ENCODE measurements around the gene BARX2.

DNA sequence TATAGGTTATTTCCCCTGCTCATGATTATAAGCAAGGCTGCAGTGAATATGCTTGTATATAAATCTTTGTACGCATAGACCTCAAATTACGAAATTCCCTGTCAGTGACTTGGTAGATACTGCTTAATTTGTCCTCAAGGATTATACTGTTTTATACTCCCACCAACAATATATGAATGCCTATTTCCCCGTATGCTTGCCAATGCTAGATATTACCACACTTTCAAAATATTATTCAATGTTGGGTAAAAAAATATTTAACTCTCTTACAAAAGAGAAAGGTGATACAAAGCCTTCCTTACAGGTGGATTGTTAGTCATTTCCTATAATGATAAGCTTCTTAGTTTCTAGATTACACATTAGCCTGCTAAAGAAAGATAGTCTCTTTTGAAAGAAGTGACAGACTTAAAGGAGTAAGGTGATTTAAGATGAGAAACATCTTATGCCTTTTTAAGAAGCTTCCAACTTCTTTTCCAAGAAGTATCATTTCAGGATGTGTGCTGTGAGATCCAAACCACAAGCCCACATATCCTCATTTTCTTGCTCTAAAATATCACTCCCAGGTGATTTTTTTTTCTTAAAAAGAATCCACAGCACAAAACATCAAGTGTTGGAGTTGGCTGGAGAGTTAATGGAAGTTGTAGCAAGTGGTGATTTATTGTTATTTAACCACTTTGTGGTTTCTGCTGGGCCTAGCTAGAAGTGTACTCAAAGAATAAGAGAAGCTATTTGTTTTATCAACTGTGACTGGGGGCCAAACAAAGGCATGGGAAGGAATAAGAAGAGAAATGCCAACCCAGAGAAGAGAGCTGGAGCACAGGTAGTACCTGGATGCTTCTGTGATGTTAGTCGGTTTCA, 59.2 kb downstream of the BARX2 start:
- TF ChIP-seq, protein P1, sequence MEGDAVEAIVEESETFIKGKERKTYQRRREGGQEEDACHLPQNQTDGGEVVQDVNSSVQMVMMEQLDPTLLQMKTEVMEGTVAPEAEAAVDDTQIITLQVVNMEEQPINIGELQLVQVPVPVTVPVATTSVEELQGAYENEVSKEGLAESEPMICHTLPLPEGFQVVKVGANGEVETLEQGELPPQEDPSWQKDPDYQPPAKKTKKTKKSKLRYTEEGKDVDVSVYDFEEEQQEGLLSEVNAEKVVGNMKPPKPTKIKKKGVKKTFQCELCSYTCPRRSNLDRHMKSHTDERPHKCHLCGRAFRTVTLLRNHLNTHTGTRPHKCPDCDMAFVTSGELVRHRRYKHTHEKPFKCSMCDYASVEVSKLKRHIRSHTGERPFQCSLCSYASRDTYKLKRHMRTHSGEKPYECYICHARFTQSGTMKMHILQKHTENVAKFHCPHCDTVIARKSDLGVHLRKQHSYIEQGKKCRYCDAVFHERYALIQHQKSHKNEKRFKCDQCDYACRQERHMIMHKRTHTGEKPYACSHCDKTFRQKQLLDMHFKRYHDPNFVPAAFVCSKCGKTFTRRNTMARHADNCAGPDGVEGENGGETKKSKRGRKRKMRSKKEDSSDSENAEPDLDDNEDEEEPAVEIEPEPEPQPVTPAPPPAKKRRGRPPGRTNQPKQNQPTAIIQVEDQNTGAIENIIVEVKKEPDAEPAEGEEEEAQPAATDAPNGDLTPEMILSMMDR (IDR thresholded peaks at IDR 0.05) = no peak
- TF ChIP-seq EP300 (IDR thresholded peaks at IDR 0.05) = no peak
- TF ChIP-seq POLR2AphosphoS5 (IDR thresholded peaks at IDR 0.05) = no peak
- no peak for TF ChIP-seq POLR2A (IDR thresholded peaks at IDR 0.05)

All from stomach (tissue), 4 donors.